PC-9 (cell line): Measurements from ENCODE around the gene RFX2. TPM values are rescaled to one million over a fixed set of nuclear protein-coding genes. Genes with fewer than 3 reads are reported as not detected.

Source experiments
- BruUV-seq: library from RNA; stranded (reverse); fragments of 400-500 nt; replicated peaks from 2 replicates; lab custom pipeline; 2021; lab: Mats Ljungman, UMichigan
- CTCF ChIA-PET: fragments of 300-600 bp; sonication (Branson Sonifier 250); formaldehyde crosslinking; loops from one replicate; lab custom pipeline; 2022; ENCODE audit warnings: antibody characterized with exemption; lab: Charles Lee
- POLR2A ChIA-PET: fragments of 300-600 bp; sonication (Branson Sonifier 250); formaldehyde crosslinking; loops from one replicate; lab custom pipeline; 2022; ENCODE audit warnings: antibody characterized with exemption; ENCODE audit not compliant: unreplicated experiment; lab: Charles Lee
- DNase-seq, 2 experiments: peaks; one replicate each; pipeline versions ENCODE4 v3.0.0 to v3.0.0-alpha.2; 2015 to 2022; ENCODE audit warnings: mixed read lengths in 1 of 2
- H2AFZ ChIP-seq: fragments of 200-600 bp; sonication (generic); 2 replicates; pipeline ENCODE4 v1.8.1; 2017; ENCODE audit warnings: antibody characterized with exemption
- H3F3A ChIP-seq: fragments of 200-600 bp; sonication (generic); 2 replicates; pipeline ENCODE4 v1.8.1; 2017; ENCODE audit warnings: antibody characterized with exemption, mild to moderate bottlenecking, low read depth; ENCODE audit not compliant: insufficient read depth
- H3K27ac ChIP-seq: fragments of 200-600 bp; sonication (generic); 2 replicates; pipeline ENCODE4 v1.6.1; 2016; ENCODE audit warnings: mixed run types
- H3K27me3 ChIP-seq: fragments of 200-600 bp; sonication (generic); 2 replicates; pipeline ENCODE4 v1.6.1; 2016; ENCODE audit warnings: low read depth, mixed run types; ENCODE audit not compliant: insufficient read depth
- H3K36me3 ChIP-seq: fragments of 200-600 bp; sonication (generic); 2 replicates; pipeline ENCODE4 v1.6.1; 2016; ENCODE audit warnings: low read depth, mixed run types
- H3K4me1 ChIP-seq: fragments of 200-600 bp; sonication (generic); replicated peaks from 2 replicates; pipeline ENCODE4 v1.6.1; 2016; ENCODE audit warnings: mixed run types; ENCODE audit not compliant: insufficient read depth
- H3K4me2 ChIP-seq: fragments of 200-600 bp; sonication (generic); 2 replicates; pipeline ENCODE4 v1.6.1; 2017; ENCODE audit warnings: mixed run types
- H3K4me3 ChIP-seq: fragments of 200-600 bp; sonication (generic); 2 replicates; pipeline ENCODE4 v1.6.1; 2016; ENCODE audit warnings: mixed run types
- H3K79me2 ChIP-seq: fragments of 200-600 bp; sonication (generic); 2 replicates; pipeline ENCODE4 v1.6.1; 2017; ENCODE audit warnings: low read depth, mixed run types
- H3K9me2 ChIP-seq: fragments of 200-600 bp; sonication (generic); 2 replicates; pipeline ENCODE4 v1.8.1; 2017; ENCODE audit warnings: mild to moderate bottlenecking; ENCODE audit not compliant: insufficient read depth
- H3K9me3 ChIP-seq: fragments of 200-600 bp; sonication (generic); 2 replicates; pipeline ENCODE4 v1.8.1; 2016; ENCODE audit warnings: low read depth; ENCODE audit not compliant: insufficient read depth
- H4K20me1 ChIP-seq: fragments of 200-600 bp; sonication (generic); 2 replicates; pipeline ENCODE4 v1.8.1; 2017; ENCODE audit not compliant: insufficient read depth
- EZH2 ChIP-seq: fragments of 200-600 bp; sonication (generic); IDR thresholded peaks from 2 replicates; pipeline ENCODE4 v1.8.0; 2017; ENCODE audit warnings: antibody characterized with exemption, low read depth
- intact Hi-C: fragments of 100-400 bp; cut with micrococcal nuclease; formaldehyde crosslinking; loops from one replicate; pipeline ENCODE4 v1.10.0; 2022; ENCODE audit not compliant: unreplicated experiment
- total RNA-seq: library from RNA; stranded (reverse); gene quantifications from 2 replicates; pipeline ENCODE4 v1.2.3, GENCODE V29; 2021
- TF ChIP-seq, protein P1 (sequence below): fragments of 200-600 bp; sonication (generic); conservative IDR thresholded peaks from 2 replicates; pipeline ENCODE4 v1.6.1; 2017; ENCODE audit warnings: mixed run types, antibody characterized with exemption, mild to moderate bottlenecking, moderate library complexity

Gene RFX2
- total RNA-seq, 1 experiment from 2014 or later: 11.6 TPM

DNA sequence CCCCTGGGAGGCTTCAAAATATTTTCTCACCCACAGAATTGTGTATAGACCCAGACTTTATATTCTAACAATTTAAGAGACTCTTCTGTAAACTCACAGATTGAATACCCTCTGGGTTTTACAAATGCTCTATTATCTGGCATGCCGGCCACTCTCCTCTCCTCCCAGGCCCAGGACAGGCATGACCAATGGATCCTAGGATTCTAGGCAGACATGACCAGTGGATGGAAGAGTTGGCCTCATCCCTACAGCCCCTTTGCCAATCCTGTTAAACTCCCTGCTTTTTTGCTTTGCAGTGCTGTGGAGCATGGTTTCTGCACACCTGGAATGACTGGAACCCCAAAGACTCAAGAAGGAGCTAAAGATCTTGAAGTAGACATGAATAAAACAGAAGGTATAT is 30.9 kb upstream of the RFX2 start:
- no peak overlapping the region for H2AFZ ChIP-seq
- TF ChIP-seq, protein P1, sequence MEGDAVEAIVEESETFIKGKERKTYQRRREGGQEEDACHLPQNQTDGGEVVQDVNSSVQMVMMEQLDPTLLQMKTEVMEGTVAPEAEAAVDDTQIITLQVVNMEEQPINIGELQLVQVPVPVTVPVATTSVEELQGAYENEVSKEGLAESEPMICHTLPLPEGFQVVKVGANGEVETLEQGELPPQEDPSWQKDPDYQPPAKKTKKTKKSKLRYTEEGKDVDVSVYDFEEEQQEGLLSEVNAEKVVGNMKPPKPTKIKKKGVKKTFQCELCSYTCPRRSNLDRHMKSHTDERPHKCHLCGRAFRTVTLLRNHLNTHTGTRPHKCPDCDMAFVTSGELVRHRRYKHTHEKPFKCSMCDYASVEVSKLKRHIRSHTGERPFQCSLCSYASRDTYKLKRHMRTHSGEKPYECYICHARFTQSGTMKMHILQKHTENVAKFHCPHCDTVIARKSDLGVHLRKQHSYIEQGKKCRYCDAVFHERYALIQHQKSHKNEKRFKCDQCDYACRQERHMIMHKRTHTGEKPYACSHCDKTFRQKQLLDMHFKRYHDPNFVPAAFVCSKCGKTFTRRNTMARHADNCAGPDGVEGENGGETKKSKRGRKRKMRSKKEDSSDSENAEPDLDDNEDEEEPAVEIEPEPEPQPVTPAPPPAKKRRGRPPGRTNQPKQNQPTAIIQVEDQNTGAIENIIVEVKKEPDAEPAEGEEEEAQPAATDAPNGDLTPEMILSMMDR: no peak
- TF ChIP-seq EZH2: no peak
- no peaks in the 10 kb centered on the region for H3K4me1 ChIP-seq
- no peaks in the 10 kb centered on the region for H3F3A ChIP-seq
- intact Hi-C loops: no loop called here
- no peaks in the 10 kb centered on the region for H3K36me3 ChIP-seq
- H3K27ac ChIP-seq: no peak overlapping the region
- ChIA-PET POLR2A (no interaction called here), CTCF (interaction anchor here (0.6 kb wide), 1 partner anchor 630 kb away, joined by 9 read pairs; no protein-coding TSS in a partner anchor)
- no peak for DNase-seq
- H3K4me3 ChIP-seq: no peak overlapping the region
- peaks cover 19% of the 10 kb centered on the region for H3K27me3 ChIP-seq
- H3K79me2 ChIP-seq: no peaks in the 10 kb centered on the region
- no TSS peak for BruUV-seq
- no peaks in the 10 kb centered on the region for H3K9me3 ChIP-seq
- H3K4me2 ChIP-seq: no peak overlapping the region
- H4K20me1 ChIP-seq: no peaks in the 10 kb centered on the region
- H3K9me2 ChIP-seq: no peaks in the 10 kb centered on the region

DNA sequence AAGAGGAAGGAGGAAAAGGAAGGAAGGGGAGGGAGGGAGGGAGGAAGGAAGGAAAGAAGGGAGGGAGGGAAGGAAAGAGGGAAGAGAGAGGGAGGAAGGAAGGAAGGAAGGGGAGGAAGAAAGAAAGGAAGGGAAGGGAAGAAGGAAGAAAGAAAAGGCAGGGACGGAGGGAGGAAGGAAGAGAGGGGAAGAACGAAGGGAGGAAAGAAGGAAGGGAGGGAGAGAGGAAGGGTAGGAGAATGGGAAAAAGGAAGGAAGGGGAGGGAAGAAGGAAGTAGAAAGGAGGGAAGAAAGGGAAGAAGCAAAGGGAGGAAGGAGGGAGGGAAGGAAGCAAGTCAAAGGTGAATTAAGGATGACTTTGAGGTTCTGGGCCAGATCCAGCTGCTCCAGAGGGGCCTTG is 28.2 kb upstream of the RFX2 start:
- no peaks in the 10 kb centered on the region for H3K36me3 ChIP-seq
- POLR2A ChIA-PET: no interaction called here
- no peak overlapping the region for H3K4me3 ChIP-seq
- BruUV-seq: no TSS peak
- TF ChIP-seq EZH2: no peak
- TF ChIP-seq, protein P1: no peak
- H3K4me1 ChIP-seq: no peaks in the 10 kb centered on the region
- no peaks in the 10 kb centered on the region for H3K9me3 ChIP-seq
- H3K79me2 ChIP-seq: no peaks in the 10 kb centered on the region
- no peak overlapping the region for H2AFZ ChIP-seq
- DNase-seq: no peak
- H4K20me1 ChIP-seq: no peaks in the 10 kb centered on the region
- no peak overlapping the region for H3K4me2 ChIP-seq
- H3K27ac ChIP-seq: no peak overlapping the region
- CTCF ChIA-PET: no interaction called here
- no peaks in the 10 kb centered on the region for H3F3A ChIP-seq
- no peaks in the 10 kb centered on the region for H3K27me3 ChIP-seq
- intact Hi-C loops: no loop called here
- no peaks in the 10 kb centered on the region for H3K9me2 ChIP-seq

DNA sequence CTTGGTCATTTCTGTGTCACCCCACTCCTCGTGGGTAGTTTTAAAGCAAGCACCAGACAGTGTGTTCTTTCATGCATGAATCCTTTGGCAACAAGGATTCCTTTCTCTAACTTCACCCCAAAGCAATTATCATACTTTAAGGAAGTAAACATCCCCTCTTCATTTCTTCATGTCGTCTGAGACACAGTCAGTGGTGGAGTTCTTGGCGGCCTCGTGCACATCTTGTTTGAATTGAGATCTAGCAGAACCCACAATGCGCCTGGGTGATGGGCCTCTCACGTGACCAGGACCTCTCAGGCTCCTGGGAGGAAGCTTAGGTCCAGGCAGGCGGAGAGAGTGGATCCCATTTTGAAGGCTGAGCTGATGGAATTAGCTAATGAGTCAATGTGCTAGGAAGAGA is 27.8 kb upstream of the RFX2 start:
- BruUV-seq: no TSS peak

More for the DNA sequence above, 27.8 kb upstream of the RFX2 start:
- Histone ChIP-seq H3K36me3 (no peaks in the 10 kb centered on the region), H3K9me2 (no peaks in the 10 kb centered on the region), H3K4me2 (no peak overlapping the region), H3K4me3 (no peak overlapping the region), H3K27ac (no peak overlapping the region), H3K9me3 (no peaks in the 10 kb centered on the region), H2AFZ (no peak overlapping the region), H3F3A (no peaks in the 10 kb centered on the region), H3K4me1 (no peaks in the 10 kb centered on the region), H3K79me2 (no peaks in the 10 kb centered on the region), H4K20me1 (no peaks in the 10 kb centered on the region), H3K27me3 (no peaks in the 10 kb centered on the region)
- intact Hi-C loops: no loop called here
- POLR2A ChIA-PET: no interaction called here
- no peak for DNase-seq
- TF ChIP-seq, protein P1: no peak
- TF ChIP-seq EZH2: no peak
- CTCF ChIA-PET: no interaction called here
